ENCODE data around the gene PRAMEF14.
A peak's percentile ranks its signal among the peaks of the same experiment; 100 is the strongest.
"Not testable (repeated sequence)": the region's sequence is repeated elsewhere in the genome, so short reads cannot be mapped to it uniquely, and the experiment has no call there.

PRAMEF14 gene

GRCh38 chr1:13347034-13347433 is at the start of gene PRAMEF14:
PRAMEF14 (minus strand) TSS chr1:13347134; CDS start chr1:13345314, 1,820 bp downstream.
- DNase-seq (ENCODE audit: low read depth, low spot score), result not testable (repeated sequence)

- not testable (repeated sequence) for DNase-seq (ENCODE audit: low read depth, low spot score)
These were observed 48.4 kb upstream of the PRAMEF14 start for GRCh38 chr1:13395311-13395710.

GRCh38 chr1:13394761-13395160 is 47.8 kb upstream of the PRAMEF14 start:
- DNase-seq (ENCODE audit: low read depth, low spot score), result not testable (repeated sequence)

- DNase-seq (ENCODE audit: low read depth, low spot score), result not testable (repeated sequence)
These were observed 46.1 kb upstream of the PRAMEF14 start for GRCh38 chr1:13393004-13393403.

GRCh38 chr1:13389332-13389731 is 42.4 kb upstream of the PRAMEF14 start, which contains the start of gene PRAMEF17:
PRAMEF17 (plus strand) TSS chr1:13389632; CDS start chr1:13389658, 26 bp downstream.
- not testable (repeated sequence) for DNase-seq (ENCODE audit: low read depth, low spot score)

GRCh38 chr1:13380380-13380779 is 33.4 kb upstream of the PRAMEF14 start:
- DNase-seq (ENCODE audit: low read depth, low spot score), result not testable (repeated sequence)

- not testable (repeated sequence) for DNase-seq (ENCODE audit: low read depth, low spot score)
These were observed 32.0 kb upstream of the PRAMEF14 start for GRCh38 chr1:13378983-13379382.

- peak; percentile 63 for DNase-seq (ENCODE audit: low read depth, low spot score)
These were observed 21.6 kb upstream of the PRAMEF14 start for GRCh38 chr1:13368544-13368943.

- DNase-seq (ENCODE audit: low read depth, low spot score), result not testable (repeated sequence)
These were observed 19.6 kb upstream of the PRAMEF14 start for GRCh38 chr1:13366536-13366935.

GRCh38 chr1:13364928-13365327 is 18.0 kb upstream of the PRAMEF14 start:
- DNase-seq (ENCODE audit: low read depth, low spot score), result not testable (repeated sequence)

- DNase-seq (ENCODE audit: low read depth, low spot score), result not testable (repeated sequence)
These were observed 15.4 kb upstream of the PRAMEF14 start for GRCh38 chr1:13362364-13362763.

- peak; percentile 41 for DNase-seq (ENCODE audit: low read depth, low spot score)
These were observed 9.8 kb upstream of the PRAMEF14 start for GRCh38 chr1:13356774-13357173.

- DNase-seq (ENCODE audit: low read depth, low spot score), result not testable (repeated sequence)
These were observed 7.5 kb upstream of the PRAMEF14 start for GRCh38 chr1:13354475-13354874.

GRCh38 chr1:13353476-13353875 is 6.5 kb upstream of the PRAMEF14 start:
- DNase-seq (ENCODE audit: low read depth, low spot score), result not testable (repeated sequence)

GRCh38 chr1:13342496-13342895 is 4.4 kb downstream of the PRAMEF14 start:
- DNase-seq (ENCODE audit: low read depth, low spot score), result not testable (repeated sequence)

- DNase-seq (ENCODE audit: low read depth, low spot score), result not testable (repeated sequence)
These were observed 31.7 kb downstream of the PRAMEF14 start, which contains the start of gene PRAMEF15 for GRCh38 chr1:13315281-13315680. PRAMEF15 (plus strand) TSS chr1:13315581; CDS start chr1:13318408, 2,827 bp downstream.

GRCh38 chr1:13303239-13303638 is 43.7 kb downstream of the PRAMEF14 start, which contains the start of gene PRAMEF33:
PRAMEF33 (plus strand) TSS chr1:13303539; CDS start chr1:13305955, 2,416 bp downstream.
- DNase-seq (ENCODE audit: low read depth, low spot score), result not testable (repeated sequence)

- not testable (repeated sequence) for DNase-seq (ENCODE audit: low read depth, low spot score)
These were observed 44.7 kb downstream of the PRAMEF14 start for GRCh38 chr1:13302197-13302596.

- not testable (repeated sequence) for DNase-seq (ENCODE audit: low read depth, low spot score)
These were observed 48.2 kb downstream of the PRAMEF14 start for GRCh38 chr1:13298699-13299098.

- not testable (repeated sequence) for DNase-seq (ENCODE audit: low read depth, low spot score)
These were observed 49.6 kb downstream of the PRAMEF14 start for GRCh38 chr1:13297216-13297931.

Measured in ELF-1 (cell line).